PC-3 (cell line): Measurements from ENCODE around the gene SAG.

Source experiments
- EZH2 ChIP-seq: fragments of 300-600 bp; sonication (generic); IDR thresholded peaks from one replicate; pipeline ENCODE4 v1.6.1; 2017; ENCODE audit warnings: antibody characterized with exemption, mild to moderate bottlenecking, low read length; ENCODE audit not compliant: unreplicated experiment
- EZH2phosphoT487 ChIP-seq: fragments of 300-600 bp; sonication (generic); IDR thresholded peaks from 2 replicates; pipeline ENCODE4 v1.6.1; 2018; ENCODE audit warnings: mild to moderate bottlenecking, antibody characterized with exemption, low read length, borderline replicate concordance
- TF ChIP-seq, protein P1 (sequence below): fragments of 300-600 bp; sonication (generic); conservative IDR thresholded peaks from 2 replicates; pipeline ENCODE4 v1.5.1; 2017; ENCODE audit warnings: antibody characterized with exemption, low read depth, mild to moderate bottlenecking, low read length

DNA sequence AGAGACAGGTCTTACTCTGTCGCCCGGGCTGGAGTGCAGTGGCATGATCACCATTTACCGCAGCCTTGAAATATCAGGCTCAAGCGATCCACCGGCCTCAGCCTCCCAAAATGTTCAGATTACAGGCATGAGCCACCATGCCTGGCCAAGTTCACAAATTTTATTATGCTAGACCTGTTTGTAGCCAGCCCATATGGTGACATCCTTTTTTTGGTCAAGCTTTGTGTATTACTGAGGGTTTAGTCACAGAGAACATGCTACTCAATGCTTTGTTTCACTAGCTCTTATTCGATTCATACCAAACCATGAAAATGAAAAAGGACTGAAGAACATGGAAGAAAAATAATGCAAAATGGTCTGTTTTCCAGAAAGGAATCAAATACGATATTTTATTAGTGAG, 88.1 kb downstream of the SAG start:
- TF ChIP-seq, protein P1, sequence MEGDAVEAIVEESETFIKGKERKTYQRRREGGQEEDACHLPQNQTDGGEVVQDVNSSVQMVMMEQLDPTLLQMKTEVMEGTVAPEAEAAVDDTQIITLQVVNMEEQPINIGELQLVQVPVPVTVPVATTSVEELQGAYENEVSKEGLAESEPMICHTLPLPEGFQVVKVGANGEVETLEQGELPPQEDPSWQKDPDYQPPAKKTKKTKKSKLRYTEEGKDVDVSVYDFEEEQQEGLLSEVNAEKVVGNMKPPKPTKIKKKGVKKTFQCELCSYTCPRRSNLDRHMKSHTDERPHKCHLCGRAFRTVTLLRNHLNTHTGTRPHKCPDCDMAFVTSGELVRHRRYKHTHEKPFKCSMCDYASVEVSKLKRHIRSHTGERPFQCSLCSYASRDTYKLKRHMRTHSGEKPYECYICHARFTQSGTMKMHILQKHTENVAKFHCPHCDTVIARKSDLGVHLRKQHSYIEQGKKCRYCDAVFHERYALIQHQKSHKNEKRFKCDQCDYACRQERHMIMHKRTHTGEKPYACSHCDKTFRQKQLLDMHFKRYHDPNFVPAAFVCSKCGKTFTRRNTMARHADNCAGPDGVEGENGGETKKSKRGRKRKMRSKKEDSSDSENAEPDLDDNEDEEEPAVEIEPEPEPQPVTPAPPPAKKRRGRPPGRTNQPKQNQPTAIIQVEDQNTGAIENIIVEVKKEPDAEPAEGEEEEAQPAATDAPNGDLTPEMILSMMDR = no peak
- no peak for TF ChIP-seq EZH2
- no peak for TF ChIP-seq EZH2phosphoT487
